ENCODE results near the gene PLXNB2.
A peak's percentile ranks its signal among the peaks of the same experiment; 100 is the strongest.

- TF ChIP-seq ZNF280D (tag by site-specific recombination; IDR thresholded peaks at IDR 0.05), result no peak
- TF ChIP-seq CTCF (tag by site-specific recombination; IDR thresholded peaks at IDR 0.05), result no peak
- TF ChIP-seq PRDM10 (tag by site-specific recombination; IDR thresholded peaks at IDR 0.05), result peak; percentile 47
- no peak for TF ChIP-seq ZBTB21 (tag by site-specific recombination; IDR thresholded peaks at IDR 0.05)
These were observed 37.9 kb downstream of the PLXNB2 start for GRCh38 chr22:50269573-50269969.

Data from HEK293 (cell line).